Ishikawa (cell line): Measurements from ENCODE around the gene TASOR2.

Experiments
- CREB1 ChIP-seq: IDR thresholded peaks from 2 replicates; pipeline ENCODE4 v1.6.1; 2012; ENCODE audit warnings: low read depth
- EP300 ChIP-seq: IDR thresholded peaks from 2 replicates; pipeline ENCODE4 v1.6.1; 2012; ENCODE audit warnings: borderline replicate concordance
- NFIC ChIP-seq: IDR thresholded peaks from 2 replicates; pipeline ENCODE4 v1.6.1; 2012
- RAD21 ChIP-seq: IDR thresholded peaks from 2 replicates; pipeline ENCODE4 v1.6.1; 2012; ENCODE audit warnings: low read depth
- REST ChIP-seq: IDR thresholded peaks from 2 replicates; pipeline ENCODE4 v1.6.1; 2012; ENCODE audit warnings: low read depth, mild to moderate bottlenecking
- TCF12 ChIP-seq: IDR thresholded peaks from 2 replicates; pipeline ENCODE4 v1.6.1; 2012; ENCODE audit warnings: low read depth
- USF1 ChIP-seq: IDR thresholded peaks from 2 replicates; pipeline ENCODE4 v1.6.1; 2012
- YY1 ChIP-seq: IDR thresholded peaks from 2 replicates; pipeline ENCODE4 v1.6.1; 2012; ENCODE audit warnings: low read depth
- TF ChIP-seq, protein P1 (sequence below): IDR thresholded peaks from 2 replicates; pipeline ENCODE4 v1.6.1; 2012

DNA sequence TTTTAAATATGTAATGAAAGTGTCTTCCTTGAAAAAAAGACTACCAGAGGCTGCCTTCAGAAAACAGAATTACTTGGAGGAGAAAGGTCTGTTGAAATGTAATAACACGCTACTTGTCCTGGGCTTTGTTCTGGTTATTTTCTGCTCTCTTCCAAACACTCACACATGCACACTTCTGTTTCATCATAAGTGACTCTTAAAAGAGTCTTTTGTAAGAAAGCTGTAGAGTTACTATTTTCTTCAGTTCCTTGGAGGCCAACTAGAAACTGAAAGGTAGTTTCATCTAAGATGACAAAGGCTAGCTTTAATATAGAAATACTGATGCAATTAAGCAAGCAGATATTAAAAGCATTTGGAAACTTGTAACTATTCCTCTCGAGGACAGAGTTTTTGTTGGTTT lies 39.1 kb downstream of the TASOR2 start:
- TF ChIP-seq REST (no peak), YY1 (no peak), RAD21 (no peak), NFIC (no peak), USF1 (no peak), EP300 (no peak), CREB1 (no peak), TCF12 (no peak)
- TF ChIP-seq, protein P1, sequence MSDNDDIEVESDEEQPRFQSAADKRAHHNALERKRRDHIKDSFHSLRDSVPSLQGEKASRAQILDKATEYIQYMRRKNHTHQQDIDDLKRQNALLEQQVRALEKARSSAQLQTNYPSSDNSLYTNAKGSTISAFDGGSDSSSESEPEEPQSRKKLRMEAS = no peak
